ENCODE results near the gene SPRTN. TPM values are rescaled to one million over a fixed set of nuclear protein-coding genes. Genes with fewer than 3 reads are reported as not detected.

SPRTN gene
- 7.4 TPM for polyA plus RNA-seq (2013, experiment 1 of 2)
- polyA plus RNA-seq (2013, experiment 2 of 2) = 10.5 TPM

DNA sequence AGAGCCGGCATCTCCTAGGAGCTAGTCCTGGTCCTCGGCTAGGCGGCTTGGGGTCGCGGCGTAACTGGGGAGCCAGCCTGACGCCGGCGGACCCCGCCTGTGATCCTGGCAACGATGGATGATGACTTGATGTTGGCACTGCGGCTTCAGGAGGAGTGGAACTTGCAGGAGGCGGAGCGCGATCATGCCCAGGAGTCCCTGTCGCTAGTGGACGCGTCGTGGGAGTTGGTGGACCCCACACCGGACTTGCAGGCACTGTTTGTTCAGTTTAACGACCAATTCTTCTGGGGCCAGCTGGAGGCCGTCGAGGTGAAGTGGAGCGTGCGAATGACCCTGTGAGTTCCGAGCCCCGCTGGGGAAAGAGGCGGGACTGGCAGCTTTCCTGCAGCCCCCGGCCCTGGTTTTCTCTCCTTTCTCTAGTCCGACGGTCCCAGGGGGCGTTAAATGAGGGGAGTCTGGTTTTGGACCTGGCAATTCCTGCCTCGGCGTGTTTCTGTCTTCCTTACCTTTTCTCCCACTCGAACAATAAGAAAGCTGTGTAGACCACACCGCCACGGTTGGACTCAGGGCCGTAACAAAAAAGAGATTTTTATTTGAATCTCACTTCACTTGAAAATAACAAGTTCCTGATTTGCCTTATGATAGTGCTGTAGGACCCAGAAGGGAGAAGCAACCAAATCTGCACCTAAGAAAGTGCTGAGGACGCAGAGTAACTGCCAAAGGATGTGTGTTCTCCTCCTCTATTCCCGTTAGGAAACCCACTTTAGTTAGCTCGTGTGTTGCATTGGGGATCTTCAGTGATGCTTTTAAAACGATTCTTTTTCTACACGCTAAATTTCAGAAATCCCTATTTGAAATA, at the start of gene SPRTN:
TSS of gene SPRTN (plus strand) at position 24 of the 859 bp plus-strand sequence. CDS start at position 115, 91 bp downstream.
- Histone ChIP-seq H3K27ac (ENCODE audit: low read depth, low read length) (peak within 1 kb of the TSS; percentile 97), H3K4me3 (ENCODE audit: low read length) (peak within 1 kb of the TSS; percentile 87), H3K27me3 (ENCODE audit: insufficient read depth, low read length) (no peaks in the 10 kb centered on the region), H3K9ac (ENCODE audit: low read depth, low read length) (peak within 1 kb of the TSS; percentile 87), H3K9me3 (ENCODE audit: insufficient read depth, low read depth, low read length) (no peaks in the 10 kb centered on the region), H3K4me1 (ENCODE audit: insufficient read depth, low read length) (peaks cover 26% of the 10 kb centered on the region), H3K36me3 (ENCODE audit: insufficient read depth, low read length) (peaks cover 24% of the 10 kb centered on the region)
- WGBS = 4% methylated on average over 43 of the region's 43 CpGs

GRCh38 chr1:231295938-231296337, 42.2 kb upstream of the SPRTN start:
- H3K9ac ChIP-seq (ENCODE audit: low read depth, low read length) = no peak overlapping the region
- WGBS = 91% methylated on average over 4 of the region's 4 CpGs
- H3K4me3 ChIP-seq (ENCODE audit: low read length) = no peak overlapping the region
- no peaks in the 10 kb centered on the region for H3K4me1 ChIP-seq (ENCODE audit: insufficient read depth, low read length)
- H3K9me3 ChIP-seq (ENCODE audit: insufficient read depth, low read depth, low read length) = no peaks in the 10 kb centered on the region
- H3K36me3 ChIP-seq (ENCODE audit: insufficient read depth, low read length) = no peaks in the 10 kb centered on the region
- no peak overlapping the region for H3K27ac ChIP-seq (ENCODE audit: low read depth, low read length)
- no peaks in the 10 kb centered on the region for H3K27me3 ChIP-seq (ENCODE audit: insufficient read depth, low read length)

- WGBS = 95% methylated on average over 3 of the region's 3 CpGs
- H3K4me3 ChIP-seq (ENCODE audit: low read length) = no peak overlapping the region
- no peaks in the 10 kb centered on the region for H3K9me3 ChIP-seq (ENCODE audit: insufficient read depth, low read depth, low read length)
- H3K27ac ChIP-seq (ENCODE audit: low read depth, low read length) = no peak overlapping the region
- H3K27me3 ChIP-seq (ENCODE audit: insufficient read depth, low read length) = no peaks in the 10 kb centered on the region; the same call in 1 of the 2 replicates
- no peak overlapping the region for H3K9ac ChIP-seq (ENCODE audit: low read depth, low read length)
- no peaks in the 10 kb centered on the region for H3K36me3 ChIP-seq (ENCODE audit: insufficient read depth, low read length)
- no peaks in the 10 kb centered on the region for H3K4me1 ChIP-seq (ENCODE audit: insufficient read depth, low read length)
Measured at GRCh38 chr1:231301990-231302389, 36.1 kb upstream of the SPRTN start.

GRCh38 chr1:231310391-231310934, 27.6 kb upstream of the SPRTN start:
- H3K36me3 ChIP-seq (ENCODE audit: insufficient read depth, low read length) = no peaks in the 10 kb centered on the region

DNA sequence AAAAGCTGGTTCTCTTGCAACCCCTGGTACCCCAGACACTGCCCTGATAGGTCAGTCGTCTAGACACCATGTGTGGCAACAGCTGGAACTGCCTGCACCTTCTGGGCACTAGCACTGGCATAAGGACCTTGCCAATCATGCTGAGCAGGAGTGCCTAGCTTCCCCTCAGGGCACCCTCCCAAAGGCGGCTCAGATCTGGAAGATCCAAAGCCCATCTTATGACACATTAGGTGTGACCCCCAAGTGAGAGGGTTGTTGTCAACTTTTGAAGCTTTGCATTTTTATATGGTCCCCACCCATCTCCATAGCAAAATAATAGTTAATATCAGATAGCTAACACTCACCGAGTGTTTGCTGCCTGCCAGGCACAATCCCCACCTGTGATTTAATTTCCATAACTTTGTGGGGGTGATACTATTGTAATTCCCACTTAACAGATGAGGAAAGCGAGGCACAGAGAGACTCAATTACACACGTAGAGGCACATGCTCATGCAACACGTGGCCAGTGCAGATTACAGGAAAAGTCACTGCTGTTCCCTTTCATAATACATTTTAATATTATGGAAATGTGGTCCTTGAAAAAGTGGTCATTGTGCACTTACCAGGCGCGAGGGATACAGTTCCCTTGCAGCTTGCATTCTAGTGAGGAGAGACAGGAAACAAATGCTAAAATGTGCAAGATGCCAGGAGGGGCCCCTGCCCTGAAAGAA, 26.2 kb upstream of the SPRTN start:
- no peaks in the 10 kb centered on the region for H3K9me3 ChIP-seq (ENCODE audit: insufficient read depth, low read depth, low read length)
- no peaks in the 10 kb centered on the region for H3K4me1 ChIP-seq (ENCODE audit: insufficient read depth, low read length)
- no peak overlapping the region for H3K9ac ChIP-seq (ENCODE audit: low read depth, low read length)
- no peaks in the 10 kb centered on the region for H3K36me3 ChIP-seq (ENCODE audit: insufficient read depth, low read length)
- H3K27me3 ChIP-seq (ENCODE audit: insufficient read depth, low read length) = no peaks in the 10 kb centered on the region
- H3K4me3 ChIP-seq (ENCODE audit: low read length) = no peak overlapping the region
- no peak overlapping the region for H3K27ac ChIP-seq (ENCODE audit: low read depth, low read length)
- 86% methylated on average over 7 of the region's 8 CpGs for WGBS

More at GRCh38 chr1:231310391-231310934, 27.6 kb upstream of the SPRTN start:
- WGBS = 94% methylated on average over 10 of the region's 10 CpGs
- Histone ChIP-seq H3K9ac (ENCODE audit: low read depth, low read length) (no peak overlapping the region), H3K27ac (ENCODE audit: low read depth, low read length) (no peak overlapping the region), H3K4me3 (ENCODE audit: low read length) (no peak overlapping the region), H3K27me3 (ENCODE audit: insufficient read depth, low read length) (no peaks in the 10 kb centered on the region), H3K4me1 (ENCODE audit: insufficient read depth, low read length) (no peaks in the 10 kb centered on the region), H3K9me3 (ENCODE audit: insufficient read depth, low read depth, low read length) (no peaks in the 10 kb centered on the region)

GRCh38 chr1:231312432-231312788, 25.7 kb upstream of the SPRTN start:
- Histone ChIP-seq H3K9me3 (ENCODE audit: insufficient read depth, low read depth, low read length) (no peaks in the 10 kb centered on the region), H3K4me1 (ENCODE audit: insufficient read depth, low read length) (no peaks in the 10 kb centered on the region), H3K4me3 (ENCODE audit: low read length) (no peak overlapping the region), H3K27me3 (ENCODE audit: insufficient read depth, low read length) (no peaks in the 10 kb centered on the region), H3K36me3 (ENCODE audit: insufficient read depth, low read length) (no peaks in the 10 kb centered on the region), H3K27ac (ENCODE audit: low read depth, low read length) (no peak overlapping the region), H3K9ac (ENCODE audit: low read depth, low read length) (no peak overlapping the region)
- 94% methylated on average over 5 of the region's 5 CpGs for WGBS

- no peaks in the 10 kb centered on the region for H3K9me3 ChIP-seq (ENCODE audit: insufficient read depth, low read depth, low read length)
- WGBS = 89% methylated on average over 4 of the region's 4 CpGs
- no peak overlapping the region for H3K4me3 ChIP-seq (ENCODE audit: low read length)
- no peaks in the 10 kb centered on the region for H3K4me1 ChIP-seq (ENCODE audit: insufficient read depth, low read length)
- no peak overlapping the region for H3K27ac ChIP-seq (ENCODE audit: low read depth, low read length)
- H3K9ac ChIP-seq (ENCODE audit: low read depth, low read length) = no peak overlapping the region
- no peaks in the 10 kb centered on the region for H3K27me3 ChIP-seq (ENCODE audit: insufficient read depth, low read length)
- no peaks in the 10 kb centered on the region for H3K36me3 ChIP-seq (ENCODE audit: insufficient read depth, low read length)
Measured at GRCh38 chr1:231313661-231314060, 24.4 kb upstream of the SPRTN start.

GRCh38 chr1:231315887-231316286, 22.2 kb upstream of the SPRTN start:
- 42% methylated on average over 11 of the region's 11 CpGs for WGBS
- Histone ChIP-seq H3K4me3 (ENCODE audit: low read length) (no peak overlapping the region), H3K9ac (ENCODE audit: low read depth, low read length) (no peak overlapping the region), H3K27me3 (ENCODE audit: insufficient read depth, low read length) (no peaks in the 10 kb centered on the region), H3K36me3 (ENCODE audit: insufficient read depth, low read length) (no peaks in the 10 kb centered on the region), H3K4me1 (ENCODE audit: insufficient read depth, low read length) (no peaks in the 10 kb centered on the region), H3K27ac (ENCODE audit: low read depth, low read length) (no peak overlapping the region), H3K9me3 (ENCODE audit: insufficient read depth, low read depth, low read length) (no peaks in the 10 kb centered on the region)

GRCh38 chr1:231317306-231318014, 20.6 kb upstream of the SPRTN start:
- 95% methylated on average over 44 of the region's 44 CpGs for WGBS
- H3K4me1 ChIP-seq (ENCODE audit: insufficient read depth, low read length) = no peaks in the 10 kb centered on the region
- no peaks in the 10 kb centered on the region for H3K27me3 ChIP-seq (ENCODE audit: insufficient read depth, low read length)
- no peaks in the 10 kb centered on the region for H3K36me3 ChIP-seq (ENCODE audit: insufficient read depth, low read length)
- no peak overlapping the region for H3K9ac ChIP-seq (ENCODE audit: low read depth, low read length)
- H3K9me3 ChIP-seq (ENCODE audit: insufficient read depth, low read depth, low read length) = no peaks in the 10 kb centered on the region
- no peak overlapping the region for H3K27ac ChIP-seq (ENCODE audit: low read depth, low read length)
- no peak overlapping the region for H3K4me3 ChIP-seq (ENCODE audit: low read length)

- no peak overlapping the region for H3K9ac ChIP-seq (ENCODE audit: low read depth, low read length)
- no peaks in the 10 kb centered on the region for H3K4me1 ChIP-seq (ENCODE audit: insufficient read depth, low read length)
- H3K4me3 ChIP-seq (ENCODE audit: low read length) = no peak overlapping the region
- no peaks in the 10 kb centered on the region for H3K36me3 ChIP-seq (ENCODE audit: insufficient read depth, low read length)
- no peaks in the 10 kb centered on the region for H3K27me3 ChIP-seq (ENCODE audit: insufficient read depth, low read length)
- H3K9me3 ChIP-seq (ENCODE audit: insufficient read depth, low read depth, low read length) = no peaks in the 10 kb centered on the region
- 96% methylated on average over 15 of the region's 15 CpGs for WGBS
- H3K27ac ChIP-seq (ENCODE audit: low read depth, low read length) = no peak overlapping the region
Measured at GRCh38 chr1:231318015-231318355, 20.1 kb upstream of the SPRTN start.

- H3K4me1 ChIP-seq (ENCODE audit: insufficient read depth, low read length) = no peaks in the 10 kb centered on the region
- H3K27ac ChIP-seq (ENCODE audit: low read depth, low read length) = no peak overlapping the region
- 96% methylated on average over 4 of the region's 4 CpGs for WGBS
- H3K4me3 ChIP-seq (ENCODE audit: low read length) = no peak overlapping the region
- H3K9me3 ChIP-seq (ENCODE audit: insufficient read depth, low read depth, low read length) = no peaks in the 10 kb centered on the region
- no peak overlapping the region for H3K9ac ChIP-seq (ENCODE audit: low read depth, low read length)
- no peaks in the 10 kb centered on the region for H3K36me3 ChIP-seq (ENCODE audit: insufficient read depth, low read length)
- H3K27me3 ChIP-seq (ENCODE audit: insufficient read depth, low read length) = no peaks in the 10 kb centered on the region
Measured at GRCh38 chr1:231318568-231318967, 19.5 kb upstream of the SPRTN start.
